SKM-1 treated with dmso at 0.1 percent for 144 hours (cell line): ENCODE results near the gene PTPRA.
"Not testable (repeated sequence)": the region's sequence is repeated elsewhere in the genome, so short reads cannot be mapped to it uniquely, and the experiment has no call there.

Experiments used
- DNase-seq: peaks from one replicate; lab custom pipeline; 2025; ENCODE audit not compliant: unreplicated experiment; lab: John Stamatoyannopoulos, UW

The PTPRA gene

GRCh38 chr20:2873010-2873746, at the start of gene PTPRA:
Gene PTPRA (plus strand): TSS chr20:2873481. CDS start chr20:2964278, 90,797 bp downstream.
- DNase-seq = peak; percentile 60

GRCh38 chr20:2825761-2826160, 47.5 kb upstream of the PTPRA start:
- DNase-seq = no peak

- no peak for DNase-seq
These were observed 46.6 kb upstream of the PTPRA start for GRCh38 chr20:2826655-2827054.

- DNase-seq = no peak
These were observed 43.9 kb upstream of the PTPRA start for GRCh38 chr20:2829376-2829775.

- not testable (repeated sequence) for DNase-seq
These were observed 42.1 kb upstream of the PTPRA start for GRCh38 chr20:2831206-2831605.

GRCh38 chr20:2833761-2834160, 39.5 kb upstream of the PTPRA start:
- DNase-seq = no peak

- DNase-seq = no peak
These were observed 38.7 kb upstream of the PTPRA start for GRCh38 chr20:2834401-2835110.

GRCh38 chr20:2835331-2835796, 37.9 kb upstream of the PTPRA start:
- DNase-seq = no peak

- no peak for DNase-seq
These were observed 37.2 kb upstream of the PTPRA start for GRCh38 chr20:2836035-2836434.

GRCh38 chr20:2837221-2837960, 35.9 kb upstream of the PTPRA start:
- DNase-seq = no peak

- no peak for DNase-seq
These were observed 35.0 kb upstream of the PTPRA start for GRCh38 chr20:2838170-2838797.

GRCh38 chr20:2838847-2839671, 34.2 kb upstream of the PTPRA start:
- no peak for DNase-seq

- no peak for DNase-seq
These were observed 33.5 kb upstream of the PTPRA start for GRCh38 chr20:2839732-2840137.

- DNase-seq = peak; percentile 25
These were observed 32.9 kb upstream of the PTPRA start, which contains the start of the genes PCED1A and VPS16 for GRCh38 chr20:2840138-2840966. Gene PCED1A (minus strand): TSS chr20:2840655. CDS start chr20:2839912, 743 bp downstream. Gene VPS16 (plus strand): TSS chr20:2840745. CDS start chr20:2840775, 30 bp downstream.

GRCh38 chr20:2840967-2841531, 32.2 kb upstream of the PTPRA start:
- no peak for DNase-seq

GRCh38 chr20:2845607-2846006, 27.7 kb upstream of the PTPRA start:
- no peak for DNase-seq

- no peak for DNase-seq
These were observed 26.6 kb upstream of the PTPRA start for GRCh38 chr20:2846698-2847097.

- no peak for DNase-seq
These were observed 25.5 kb upstream of the PTPRA start for GRCh38 chr20:2847802-2848201.

GRCh38 chr20:2849529-2849928, 23.8 kb upstream of the PTPRA start:
- DNase-seq = no peak
